ENCODE results near the gene ZNF329. TPM values are rescaled to one million over a fixed set of nuclear protein-coding genes. Genes with fewer than 3 reads are reported as not detected.

ZNF329 gene
- total and polyA plus RNA-seq, 2 of the 13 experiments (the other 11 are each of a cell fraction or from before 2014, with no cell fraction given), result 3.8 to 9.6 TPM

- TF ChIP-seq TP53 (CRISPR knock-in tag; conservative IDR thresholded peaks at IDR 0.05), result no peak
- no peak; the same call in 1 of the 2 replicates for TF ChIP-seq ZNF556 (CRISPR knock-in tag; IDR thresholded peaks at IDR 0.05; ENCODE audit: borderline replicate concordance)
- TF ChIP-seq TCF7 (IDR thresholded peaks at IDR 0.05; ENCODE audit: low read depth), result no peak
- TF ChIP-seq ZNF326 (CRISPR knock-in tag; IDR thresholded peaks at IDR 0.05; ENCODE audit: borderline replicate concordance), result no peak
- peak; percentile 76 for TF ChIP-seq HDAC1 (CRISPR knock-in tag; IDR thresholded peaks at IDR 0.05)
- no peak for TF ChIP-seq ZNF431 (CRISPR knock-in tag; IDR thresholded peaks at IDR 0.05; ENCODE audit: borderline replicate concordance, low read depth)
- no peak; the same call in 1 of the 2 replicates for TF ChIP-seq AKNA (CRISPR knock-in tag; IDR thresholded peaks at IDR 0.05; ENCODE audit: borderline replicate concordance)
- peak; percentile 100 for TF ChIP-seq STAG1 (CRISPR knock-in tag; IDR thresholded peaks at IDR 0.05)
- peak; percentile 44; the same call in 1 of the 2 replicates for TF ChIP-seq RXRA (CRISPR knock-in tag; IDR thresholded peaks at IDR 0.05)
- TF ChIP-seq ZNF761 (CRISPR knock-in tag; conservative IDR thresholded peaks at IDR 0.05), result peak; percentile 68
- TF ChIP-seq HNF1B (CRISPR knock-in tag; IDR thresholded peaks at IDR 0.05), result peak; percentile 79
- TF ChIP-seq NONO (IDR thresholded peaks at IDR 0.05), result no peak
- TF ChIP-seq NONO (CRISPR knock-in tag; conservative IDR thresholded peaks at IDR 0.05), result peak; percentile 74
- no peak for TF ChIP-seq THYN1 (CRISPR knock-in tag; IDR thresholded peaks at IDR 0.05; ENCODE audit: borderline replicate concordance, low read depth)
- no peak for TF ChIP-seq ARNT (IDR thresholded peaks at IDR 0.05)
- no peak for TF ChIP-seq FUBP1 (CRISPR knock-in tag; IDR thresholded peaks at IDR 0.05; ENCODE audit: borderline replicate concordance)
- TF ChIP-seq ZNF891 (CRISPR knock-in tag; IDR thresholded peaks at IDR 0.05), result 0 out of 2 replicates have a peak, but pooled peaks have one; percentile 65
- peak; percentile 72 for TF ChIP-seq SALL2 (CRISPR knock-in tag; IDR thresholded peaks at IDR 0.05)
- TF ChIP-seq KAT2B (IDR thresholded peaks at IDR 0.05; ENCODE audit: borderline replicate concordance, low read depth, low read length), result no peak
Measured at GRCh38 chr19:58154679-58155648, 4.4 kb upstream of the ZNF329 start (continued).
